HUDEP-2 (cell line): ENCODE measurements around the gene LDLRAD4.

Source experiments
- DNase-seq, 76 experiments: peaks; one replicate each; lab custom pipeline; 2025; ENCODE audit not compliant: unreplicated experiment in 76 of 76; lab: John Stamatoyannopoulos, UW

Gene LDLRAD4

DNA sequence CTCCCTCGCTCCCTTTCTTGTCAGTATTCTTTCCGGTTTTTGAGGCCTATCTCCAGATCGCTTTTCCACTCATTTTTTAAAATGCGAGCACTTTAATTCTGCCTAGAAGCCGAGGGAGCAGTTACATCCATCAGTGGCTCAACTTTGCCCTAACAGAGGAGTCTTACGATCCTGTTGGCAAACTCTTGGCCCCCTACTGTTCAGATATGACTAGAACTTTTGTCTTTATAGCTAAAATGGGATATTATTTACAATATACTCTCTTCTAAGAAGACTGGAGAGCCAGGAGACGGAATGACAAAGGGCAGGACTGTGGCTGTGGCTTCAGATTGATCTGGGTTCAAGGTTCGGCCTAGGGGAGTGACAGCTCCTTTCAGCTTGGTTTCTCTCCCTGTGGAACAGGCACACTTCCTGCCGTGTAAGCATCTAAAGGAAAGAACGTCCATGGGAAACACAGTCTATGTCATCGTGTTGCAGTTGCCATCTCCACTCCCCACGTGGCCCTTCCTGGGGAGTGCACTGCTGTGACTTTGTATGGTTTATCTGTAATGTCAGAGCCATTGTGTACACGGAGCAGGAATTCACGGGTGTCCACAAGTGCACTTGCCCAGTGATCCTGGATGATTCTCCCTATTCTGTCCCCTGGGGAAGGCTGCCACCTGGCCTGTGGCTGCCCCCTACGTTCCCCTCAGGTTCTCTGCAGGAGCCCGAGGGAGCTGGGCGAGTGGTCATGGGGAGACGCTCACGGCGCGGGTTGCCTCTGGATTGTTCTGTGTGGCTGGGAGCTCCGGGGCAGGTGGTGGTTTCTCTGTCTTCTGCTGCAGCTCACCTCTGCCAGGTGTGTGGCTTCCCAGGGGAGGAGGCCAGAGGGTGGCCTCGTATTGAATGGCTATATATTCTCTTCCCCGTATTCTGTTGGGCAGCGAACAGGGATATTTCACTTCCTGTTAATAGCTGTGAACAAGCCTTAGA lies 222.0 kb downstream of the LDLRAD4 start:
- DNase-seq = no peak

DNA sequence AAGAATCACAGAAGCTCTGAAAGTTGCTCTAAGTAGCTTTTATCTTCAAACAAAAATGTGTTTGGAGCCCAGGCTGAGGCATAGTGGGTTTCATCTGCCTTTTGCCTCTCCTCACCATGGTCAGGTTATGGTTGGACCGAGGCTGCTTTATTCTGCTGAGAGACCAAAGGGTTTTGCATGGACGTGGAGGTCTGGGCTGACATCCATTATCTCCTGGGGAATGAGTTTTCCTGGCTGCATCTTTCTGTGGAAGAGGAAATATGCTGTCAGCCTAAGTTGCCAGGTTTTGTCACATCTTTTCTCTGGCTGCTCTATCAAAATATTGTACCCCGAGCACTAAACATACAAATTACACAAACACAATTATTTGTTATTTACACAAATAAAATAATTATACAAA lies 223.2 kb downstream of the LDLRAD4 start:
- no peak for DNase-seq

DNA sequence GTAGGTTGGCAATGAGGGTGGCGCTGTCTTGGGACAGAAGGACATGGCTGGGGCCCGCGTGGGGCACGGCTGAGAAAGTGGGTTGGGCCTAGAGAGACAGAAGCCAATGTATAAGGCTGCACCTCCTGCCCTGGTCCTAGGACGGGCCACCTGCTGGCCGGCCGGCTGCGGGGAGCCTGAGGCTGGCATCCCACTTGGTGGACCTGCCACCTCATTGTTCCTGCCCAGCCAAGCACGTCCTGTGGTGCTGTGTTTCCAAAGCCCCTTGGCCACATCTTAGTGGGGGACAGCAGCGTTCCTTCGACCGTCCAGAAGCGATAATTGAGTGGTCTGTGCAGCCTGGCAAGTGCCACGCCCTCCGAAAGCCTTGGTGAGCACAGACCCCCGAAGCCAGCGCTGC lies 223.9 kb downstream of the LDLRAD4 start:
- no peak for DNase-seq

- DNase-seq = no peak
Measured at GRCh38 chr18:13443552-13443951, 225.0 kb downstream of the LDLRAD4 start.

DNA sequence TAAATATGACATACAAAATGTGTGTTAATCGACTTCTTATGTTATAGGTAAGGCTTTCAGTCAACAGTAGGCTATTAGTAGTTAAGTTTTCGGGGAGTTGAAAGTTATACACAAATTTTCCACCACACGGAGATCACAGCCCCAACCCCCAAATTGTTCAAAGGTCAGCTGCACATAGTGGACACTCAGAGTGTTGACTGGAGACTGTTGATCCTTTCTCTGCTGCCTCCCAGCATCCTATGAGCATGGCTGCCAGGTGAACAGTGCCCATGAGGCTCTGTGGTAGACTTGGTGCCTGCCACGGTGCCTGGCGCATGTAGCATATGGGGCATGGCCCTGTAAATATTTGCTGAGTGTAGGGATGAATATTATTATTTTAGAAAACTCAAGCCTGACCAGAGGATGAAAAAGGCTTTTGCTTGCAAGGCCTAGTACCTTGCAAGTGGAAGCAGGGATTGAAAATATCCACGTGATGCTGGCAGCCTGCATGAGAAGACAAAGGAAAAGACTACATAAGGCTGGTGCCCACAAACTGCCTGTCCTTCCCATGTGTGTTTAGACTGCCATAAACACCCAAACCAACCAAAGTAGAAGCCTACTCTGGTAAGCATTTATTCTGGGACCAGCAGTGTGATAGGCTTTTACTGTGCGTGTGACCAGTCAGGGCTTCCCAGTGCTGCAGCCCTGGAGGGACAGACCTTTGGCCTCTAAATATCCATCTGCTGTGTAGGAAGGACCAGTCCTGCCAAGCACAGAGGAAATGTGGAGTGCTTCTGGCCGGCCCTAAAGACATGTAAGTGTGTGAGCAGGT lies 226.1 kb downstream of the LDLRAD4 start:
- DNase-seq = no peak

DNA sequence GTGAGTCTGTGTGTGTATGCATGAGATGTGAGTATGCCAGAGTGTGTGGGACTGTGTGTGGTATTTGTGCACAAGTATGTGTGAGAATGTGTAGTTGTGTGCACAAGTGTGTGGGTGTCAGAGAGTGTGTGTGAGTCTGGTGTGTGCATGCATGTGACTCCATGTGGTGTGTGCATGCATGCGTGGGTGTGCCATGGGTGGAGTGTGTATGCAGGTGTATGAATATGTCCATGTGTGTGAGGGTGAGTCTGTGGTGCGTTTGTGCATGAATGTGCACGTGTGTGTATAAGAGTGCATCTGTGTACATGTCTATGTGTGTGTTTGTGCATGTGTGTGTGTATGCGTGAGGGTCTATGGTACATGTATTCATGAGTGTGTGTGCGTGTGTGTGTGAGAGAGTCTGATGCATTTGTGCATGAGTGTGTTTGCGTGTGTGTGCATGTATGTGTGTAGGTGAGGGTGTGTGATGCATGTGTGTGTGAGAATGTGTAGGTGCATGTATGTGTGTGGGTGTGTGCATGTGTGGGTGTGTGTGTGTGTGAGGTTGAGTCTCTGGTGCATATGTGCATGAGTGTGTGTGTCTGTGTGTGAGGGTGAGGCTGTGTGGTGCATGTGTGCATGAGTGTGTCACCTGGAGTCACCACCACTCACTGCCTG lies 226.8 kb downstream of the LDLRAD4 start:
- DNase-seq = no peak

- no peak for DNase-seq
Measured at GRCh38 chr18:13446024-13446423, 227.5 kb downstream of the LDLRAD4 start.

DNA sequence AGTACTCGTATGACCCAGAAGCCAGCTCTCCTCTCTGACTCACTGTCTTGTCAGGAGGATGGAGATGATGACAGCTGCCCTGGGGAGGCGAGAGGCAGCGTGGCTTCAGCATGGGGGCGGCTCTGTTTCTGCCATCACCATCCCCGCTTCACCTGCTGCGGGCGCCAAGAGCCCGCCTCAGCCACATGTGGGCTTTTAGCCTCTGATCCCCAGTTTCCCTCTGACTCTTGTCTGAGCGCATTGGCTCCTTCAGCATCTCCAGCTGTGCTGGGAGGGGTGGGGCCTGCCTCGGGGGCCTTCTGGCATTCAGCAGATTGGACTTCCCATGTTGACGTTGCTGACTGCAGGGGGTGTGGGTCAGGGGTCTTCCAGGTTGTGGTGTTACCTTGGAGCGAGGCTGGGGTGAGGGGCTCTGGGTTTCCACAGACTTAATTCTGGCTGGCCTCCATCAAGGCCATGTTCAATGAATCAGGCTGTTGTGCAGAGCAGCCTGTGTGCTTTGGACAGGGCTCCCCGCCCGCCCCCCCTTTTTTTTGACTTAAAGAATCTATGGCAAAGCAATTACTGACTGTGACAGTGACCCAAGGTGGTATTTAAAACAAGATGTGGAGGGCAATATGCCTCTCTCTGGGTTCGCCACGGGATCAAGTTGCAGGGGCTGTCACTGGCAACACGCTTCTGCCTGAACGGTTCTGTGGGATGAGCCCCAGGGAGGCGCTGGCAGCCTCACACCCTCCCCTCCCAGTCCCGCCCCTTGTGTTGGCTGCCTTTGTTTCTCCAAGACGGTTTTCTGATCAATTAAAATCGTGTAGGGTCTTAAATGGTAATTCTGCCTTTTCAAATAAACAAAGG lies 228.3 kb downstream of the LDLRAD4 start:
- DNase-seq = no peak

- DNase-seq = no peak
Measured at GRCh38 chr18:13447621-13448334, 229.2 kb downstream of the LDLRAD4 start.

DNA sequence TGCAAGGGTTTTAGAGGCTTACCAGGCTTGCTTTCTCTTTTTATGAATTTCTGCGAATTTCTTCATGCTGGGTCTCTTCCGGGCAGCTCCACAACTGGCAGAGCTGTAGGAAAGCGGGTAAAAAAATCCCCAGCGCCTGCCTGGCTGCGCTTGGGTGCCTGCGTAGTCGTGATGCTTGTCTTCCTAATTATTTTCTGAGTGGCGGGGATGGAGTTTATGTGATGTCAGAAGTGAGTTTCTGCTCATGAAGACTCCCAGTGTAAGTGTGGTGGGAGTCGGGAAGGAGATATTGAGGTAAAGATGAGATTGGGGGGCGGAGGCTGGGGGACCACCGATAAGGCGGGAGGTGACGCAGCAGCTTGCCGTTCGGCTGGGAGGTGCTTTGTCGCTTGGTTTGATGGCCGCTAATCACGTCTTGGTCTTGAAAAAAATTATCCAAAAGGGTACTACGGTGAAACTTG lies 229.8 kb downstream of the LDLRAD4 start:
- no peak for DNase-seq

- no peak for DNase-seq
Measured at GRCh38 chr18:13449651-13450050, 231.1 kb downstream of the LDLRAD4 start.

- DNase-seq = no peak
Measured at GRCh38 chr18:13450289-13451212, 232.0 kb downstream of the LDLRAD4 start.

DNA sequence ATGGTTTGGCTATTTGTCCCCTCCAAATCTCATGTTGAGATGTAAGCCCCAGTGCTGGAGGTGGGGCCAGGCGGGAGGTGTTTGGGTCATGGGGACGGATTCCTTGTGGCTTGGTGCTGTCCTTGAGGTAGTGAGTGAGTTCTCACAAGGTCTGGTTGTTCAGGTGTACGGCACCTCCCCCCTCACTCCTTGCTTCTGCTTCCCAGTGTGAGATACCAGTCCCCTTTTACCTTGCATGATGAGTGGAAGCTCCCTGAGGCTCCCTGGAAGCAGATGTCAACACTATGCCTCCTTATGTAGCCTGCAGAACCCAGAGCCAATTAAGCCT lies 232.6 kb downstream of the LDLRAD4 start:
- DNase-seq = no peak

- DNase-seq = no peak
Measured at GRCh38 chr18:13451661-13452387, 233.3 kb downstream of the LDLRAD4 start.

DNA sequence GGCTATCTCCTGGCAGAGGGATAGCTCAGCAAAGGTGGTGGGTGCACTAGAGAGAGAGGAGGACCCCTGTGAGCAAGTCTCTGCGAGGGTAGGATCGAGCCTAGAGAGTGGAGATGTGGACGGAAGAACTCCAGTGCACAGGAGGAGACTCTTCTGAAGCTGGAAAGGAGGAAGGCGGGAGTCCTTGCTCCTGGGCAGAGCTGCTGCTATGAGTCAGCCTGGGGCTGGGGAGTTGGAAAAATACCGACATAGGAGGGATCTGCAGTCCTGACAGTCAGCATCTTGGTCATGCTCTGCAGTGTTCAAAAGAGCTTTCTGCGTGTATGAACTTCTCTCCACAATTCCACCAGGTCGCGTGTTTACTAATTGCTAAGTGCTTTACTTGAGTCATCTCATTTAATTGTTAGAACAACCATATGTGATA lies 233.8 kb downstream of the LDLRAD4 start:
- no peak for DNase-seq

GRCh38 chr18:13452871-13453680 lies 234.5 kb downstream of the LDLRAD4 start:
- DNase-seq = no peak

DNA sequence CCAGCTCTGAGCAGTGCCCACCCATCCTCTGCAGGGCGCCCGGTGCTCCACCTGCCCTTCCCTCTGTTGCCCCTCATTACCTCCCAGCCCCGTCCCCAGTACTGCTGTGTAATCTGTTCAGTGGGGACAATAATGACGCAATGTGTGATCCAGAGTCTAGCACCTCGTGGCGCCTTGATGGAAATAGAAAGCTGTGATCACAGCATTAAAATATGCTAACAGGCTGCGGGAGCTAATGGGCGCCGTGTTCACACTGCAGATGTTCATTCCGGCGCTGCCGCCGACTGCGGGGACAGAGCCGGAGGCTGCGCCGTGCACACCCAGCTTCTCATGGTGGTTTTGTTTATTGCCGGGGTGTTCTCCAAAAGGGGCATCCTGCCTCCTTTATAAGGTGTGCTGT lies 235.2 kb downstream of the LDLRAD4 start:
- DNase-seq = no peak
